HG03139 (cell line): ENCODE measurements around the gene SH3BP5L.

Experiments used
- ATAC-seq: cut with Tn5 transposase; IDR thresholded peaks from one replicate; pipeline ENCODE4 v1.9.1; 2021; ENCODE audit not compliant: unreplicated experiment

The SH3BP5L gene

GRCh38 chr1:248782416-248783141, 43.1 kb downstream of the SH3BP5L start:
- no peak for ATAC-seq

- no peak for ATAC-seq
These were observed 46.4 kb downstream of the SH3BP5L start for GRCh38 chr1:248779350-248779749.

GRCh38 chr1:248778906-248779305, 46.8 kb downstream of the SH3BP5L start:
- ATAC-seq = no peak

GRCh38 chr1:248776991-248777390, 48.7 kb downstream of the SH3BP5L start:
- no peak for ATAC-seq

GRCh38 chr1:248775441-248775840, 50.3 kb downstream of the SH3BP5L start:
- ATAC-seq = no peak
